ENCODE measurements around the gene SPATA13.
"Not testable (repeated sequence)": the region's sequence is repeated elsewhere in the genome, so short reads cannot be mapped to it uniquely, and the experiment has no call there.

Gene SPATA13

DNA sequence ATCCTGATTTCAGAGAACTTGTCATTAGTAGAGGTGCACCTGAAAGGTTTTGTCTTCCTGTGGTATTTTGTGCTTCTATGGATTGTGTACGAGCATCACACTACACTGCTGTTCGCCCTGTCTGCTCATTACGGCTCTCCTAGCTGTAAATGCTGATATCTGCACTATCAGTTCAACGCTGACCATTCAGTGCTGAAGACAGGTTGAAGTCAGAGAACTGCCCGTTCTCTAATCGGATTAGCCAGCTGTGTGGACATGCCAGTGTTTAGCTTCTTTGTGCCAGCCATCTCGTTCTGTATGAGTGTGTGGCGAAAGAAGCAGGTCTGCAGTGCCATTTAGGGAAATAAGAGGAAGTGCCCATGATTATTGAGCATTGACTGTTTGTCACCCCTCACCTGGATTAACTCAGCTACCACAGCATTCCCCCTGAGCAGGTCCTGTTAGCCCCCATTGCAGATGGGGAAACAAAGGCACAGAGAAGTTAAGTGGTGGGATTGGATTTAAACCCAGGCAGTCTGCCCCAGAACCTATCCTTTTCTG, 127.3 kb downstream of the SPATA13 start:
- no peak for DNase-seq

DNA sequence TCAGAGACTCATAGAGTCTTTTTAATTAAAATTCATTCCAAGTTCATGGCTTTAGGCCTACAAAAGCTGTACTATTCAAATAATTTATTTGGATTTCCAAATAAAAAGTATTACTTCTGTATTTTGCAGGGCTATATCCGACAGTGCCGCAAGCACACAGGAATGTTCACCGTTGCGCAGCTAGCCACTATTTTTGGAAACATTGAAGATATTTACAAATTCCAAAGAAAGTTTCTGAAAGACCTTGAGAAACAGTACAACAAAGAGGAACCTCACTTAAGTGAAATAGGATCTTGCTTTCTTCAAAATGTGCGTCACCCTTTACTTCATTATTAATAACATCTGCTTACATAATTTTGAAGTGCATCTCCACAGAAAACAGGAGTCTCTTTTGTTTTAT, 128.3 kb downstream of the SPATA13 start:
- no peak for DNase-seq

DNA sequence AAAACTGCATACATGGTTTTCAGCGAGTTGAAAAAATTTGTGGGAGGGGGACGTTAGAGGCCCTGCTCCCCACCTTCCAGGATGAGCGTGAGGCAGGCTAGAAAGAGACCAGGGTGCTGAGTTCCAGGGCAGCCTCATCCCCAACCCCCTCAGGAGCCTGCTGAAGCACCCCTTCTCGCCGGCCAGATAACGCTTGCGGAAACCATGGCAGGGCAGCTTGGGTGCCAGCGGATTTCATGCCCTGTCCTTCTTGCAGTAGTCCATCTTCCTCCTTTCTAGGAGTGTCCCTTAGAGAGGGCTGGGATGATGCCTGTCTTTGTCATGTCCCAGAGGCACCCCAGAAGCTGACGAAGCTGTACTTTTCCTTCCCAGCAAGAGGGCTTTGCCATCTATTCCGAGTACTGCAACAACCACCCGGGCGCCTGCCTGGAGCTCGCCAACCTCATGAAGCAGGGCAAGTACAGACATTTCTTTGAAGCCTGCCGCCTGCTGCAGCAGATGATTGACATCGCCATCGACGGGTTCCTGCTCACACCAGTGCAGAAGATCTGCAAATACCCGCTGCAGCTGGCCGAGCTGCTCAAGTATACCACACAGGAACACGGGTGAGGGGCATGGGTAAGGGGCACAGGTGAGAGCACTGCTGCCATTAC, 129.9 kb downstream of the SPATA13 start:
- DNase-seq, result no peak

GRCh38 chr13:24292481-24292880, 132.0 kb downstream of the SPATA13 start:
- no peak for DNase-seq

DNA sequence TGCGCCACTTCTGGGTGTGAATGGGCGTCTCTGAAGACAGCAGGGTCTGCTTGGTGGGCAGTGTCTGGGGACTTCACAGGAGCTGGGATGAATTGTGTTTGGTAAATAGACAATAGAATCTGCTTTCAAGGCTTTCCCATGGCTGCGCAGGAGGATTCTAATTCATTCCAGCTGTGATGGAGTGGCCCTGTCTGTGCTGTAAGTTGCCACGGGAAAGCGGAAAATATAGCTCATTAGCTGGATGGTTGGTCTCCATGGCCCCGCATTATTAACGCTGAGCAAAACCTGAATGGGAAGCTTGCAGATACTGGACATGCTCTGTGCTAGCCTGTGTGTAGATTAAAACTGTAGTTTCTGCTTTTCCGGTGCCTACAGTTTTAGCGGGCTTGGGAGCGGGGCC, 133.2 kb downstream of the SPATA13 start:
- DNase-seq, result no peak

DNA sequence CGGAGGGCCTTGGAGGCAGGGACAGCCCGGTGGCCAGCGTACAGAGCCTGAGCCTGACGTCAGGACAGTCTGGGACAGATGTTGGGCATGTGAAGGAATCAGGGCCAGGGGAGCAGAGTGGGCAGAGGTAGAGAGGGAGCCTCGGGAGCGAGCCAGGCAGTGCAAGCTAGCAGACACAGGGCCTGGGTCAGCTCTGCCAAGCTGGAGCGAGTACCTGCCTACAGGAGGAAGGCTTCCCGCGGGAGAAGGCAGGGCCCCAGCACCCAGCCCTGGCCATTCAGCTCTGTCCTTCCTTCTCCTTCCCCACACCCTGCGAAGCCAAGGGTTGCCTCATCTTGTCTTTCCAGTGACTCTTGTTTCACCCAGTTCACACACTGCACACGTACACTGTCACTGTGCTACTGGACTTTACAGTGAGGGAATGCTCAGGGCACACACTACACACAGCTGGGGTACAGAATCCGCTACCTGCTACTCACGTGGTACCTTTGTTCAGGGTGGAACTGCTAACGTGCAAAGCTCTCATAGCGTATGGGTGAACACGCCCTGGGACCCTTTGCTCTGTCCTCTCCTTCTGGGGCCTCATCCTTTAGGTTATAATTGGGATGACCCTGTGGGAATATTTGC, 139.1 kb downstream of the SPATA13 start:
- no peak for DNase-seq

DNA sequence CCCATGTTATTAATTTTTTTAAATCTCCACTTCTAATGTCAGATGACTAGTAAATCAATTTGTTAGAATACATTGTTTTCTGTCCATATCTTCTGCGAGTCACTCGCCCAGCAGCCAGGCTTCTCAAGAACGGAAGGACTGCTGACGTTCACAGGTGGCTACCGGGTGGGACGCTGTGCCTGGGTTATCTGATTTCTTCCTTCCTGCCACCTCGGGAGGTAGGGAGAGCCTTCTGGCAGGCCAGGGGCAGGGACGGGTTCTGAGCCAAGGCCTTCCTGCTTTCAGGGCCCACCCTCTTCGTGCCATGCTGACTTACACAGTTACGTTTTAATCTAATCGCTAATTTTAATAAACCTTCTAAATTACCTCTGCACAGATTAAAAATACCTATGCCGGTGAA, 140.9 kb downstream of the SPATA13 start:
- DNase-seq, result no peak

- no peak for DNase-seq
Observed at GRCh38 chr13:24301911-24302310, 141.4 kb downstream of the SPATA13 start.

DNA sequence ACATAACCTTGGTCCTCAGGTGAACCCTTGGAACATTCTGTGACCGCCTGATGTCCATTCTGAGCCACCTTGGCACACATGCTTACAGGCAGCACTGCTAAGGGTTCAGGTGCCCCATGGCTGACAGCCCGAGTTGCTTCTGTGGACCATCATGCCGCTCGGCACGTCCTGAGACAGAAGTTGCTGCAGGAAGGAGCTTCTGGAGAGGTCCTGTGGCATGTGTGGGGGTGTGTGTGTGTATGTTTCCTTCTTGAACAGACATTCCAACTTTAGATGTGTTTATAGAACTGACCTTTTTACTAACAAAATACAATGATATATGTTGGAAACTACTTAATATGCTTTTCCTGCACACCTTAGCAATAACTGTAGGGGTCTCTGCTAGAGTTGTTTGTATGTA, 144.1 kb downstream of the SPATA13 start:
- DNase-seq, result no peak

GRCh38 chr13:24306632-24307031, 146.1 kb downstream of the SPATA13 start:
- no peak for DNase-seq

GRCh38 chr13:24307211-24308067, 146.9 kb downstream of the SPATA13 start:
- DNase-seq, result no peak

DNA sequence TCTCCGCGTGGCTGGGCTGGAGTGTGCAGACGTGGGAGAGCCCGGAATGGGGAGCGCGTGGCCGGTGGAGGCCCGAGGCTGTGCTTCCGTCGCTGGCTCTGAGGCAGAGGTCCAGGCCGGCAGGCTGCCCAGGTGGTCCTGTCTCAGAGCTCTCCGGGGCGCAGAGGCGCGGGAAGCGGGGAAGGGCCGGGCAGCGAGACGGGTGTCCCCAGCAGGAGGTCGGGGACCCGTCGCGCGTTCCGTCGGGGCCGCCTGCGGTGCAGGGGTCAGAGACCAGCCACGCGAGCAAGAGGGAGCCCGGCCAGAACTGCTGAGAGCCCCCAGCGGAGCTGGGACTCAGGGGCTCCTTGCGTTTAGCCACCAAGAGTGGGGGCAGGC, 147.5 kb downstream of the SPATA13 start:
- DNase-seq, result no peak

GRCh38 chr13:24308488-24309020, 148.0 kb downstream of the SPATA13 start:
- DNase-seq, result no peak

- not testable (repeated sequence) for DNase-seq
Observed at GRCh38 chr13:24309300-24309699, 148.8 kb downstream of the SPATA13 start, which contains the start of gene C1QTNF9. C1QTNF9 (plus strand) TSS chr13:24309580; CDS start chr13:24316004, 6,424 bp downstream.

- no peak for DNase-seq
Observed at GRCh38 chr13:24313439-24313838, 152.9 kb downstream of the SPATA13 start.

- not testable (repeated sequence) for DNase-seq
Observed at GRCh38 chr13:24317835-24318234, 157.3 kb downstream of the SPATA13 start.

DNA sequence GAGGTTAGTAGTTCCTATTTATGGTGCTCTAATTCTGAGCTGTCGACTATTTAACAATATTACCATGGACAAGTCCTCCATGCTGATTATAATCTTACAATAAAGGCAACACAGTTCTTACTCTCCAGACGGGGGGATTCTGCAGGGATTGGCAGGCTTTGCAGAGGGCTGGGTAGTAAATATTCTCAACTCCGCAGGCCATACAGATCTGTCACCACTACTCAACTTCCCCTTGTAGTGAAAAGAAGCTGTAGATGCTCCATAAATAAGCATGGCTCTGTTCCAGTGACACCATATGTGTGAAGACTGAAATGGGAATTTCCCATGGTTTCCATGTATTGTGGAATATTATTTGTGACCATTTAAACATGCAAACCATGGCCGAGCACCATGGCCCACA, 158.4 kb downstream of the SPATA13 start:
- not testable (repeated sequence) for DNase-seq

GRCh38 chr13:24319641-24320040, 159.1 kb downstream of the SPATA13 start:
- DNase-seq, result not testable (repeated sequence)

DNA sequence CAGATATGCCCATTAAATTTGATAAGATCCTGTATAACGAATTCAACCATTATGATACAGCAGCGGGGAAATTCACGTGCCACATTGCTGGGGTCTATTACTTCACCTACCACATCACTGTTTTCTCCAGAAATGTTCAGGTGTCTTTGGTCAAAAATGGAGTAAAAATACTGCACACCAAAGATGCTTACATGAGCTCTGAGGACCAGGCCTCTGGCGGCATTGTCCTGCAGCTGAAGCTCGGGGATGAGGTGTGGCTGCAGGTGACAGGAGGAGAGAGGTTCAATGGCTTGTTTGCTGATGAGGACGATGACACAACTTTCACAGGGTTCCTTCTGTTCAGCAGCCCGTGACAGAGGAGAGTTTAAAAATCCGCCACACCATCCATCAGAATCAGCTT, 160.9 kb downstream of the SPATA13 start:
- not testable (repeated sequence) for DNase-seq

DNA sequence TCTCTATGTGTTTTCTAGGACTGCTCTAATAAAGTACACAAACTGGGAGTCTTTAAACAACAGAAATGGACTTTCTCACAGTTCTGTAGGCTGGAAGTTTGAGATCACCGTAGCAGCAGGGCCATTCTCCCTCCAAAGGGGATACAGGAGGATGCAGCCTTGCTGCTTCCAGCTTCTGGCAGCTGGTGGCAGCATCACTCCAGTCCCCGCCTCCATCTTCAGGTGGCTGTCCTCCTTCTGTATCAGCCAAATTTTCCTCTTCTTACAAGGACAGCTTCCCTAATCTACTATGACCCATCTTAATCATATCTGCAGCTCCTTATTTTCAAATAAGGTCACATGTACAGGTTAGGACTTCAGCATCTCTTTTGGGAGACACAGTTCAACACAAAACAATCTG, 161.9 kb downstream of the SPATA13 start:
- DNase-seq, result not testable (repeated sequence)

GRCh38 chr13:24323036-24323738, 162.7 kb downstream of the SPATA13 start:
- DNase-seq, result no peak

GRCh38 chr13:24323739-24324075, 163.2 kb downstream of the SPATA13 start:
- no peak for DNase-seq

GRCh38 chr13:24327598-24327997, 167.1 kb downstream of the SPATA13 start:
- DNase-seq, result not testable (repeated sequence)

Measured in NCI-H2171 (cell line).